Raji (cell line): ENCODE results near the gene SPOCK1.

Source experiments
- POLR2A ChIP-seq: IDR thresholded peaks from 2 replicates; pipeline ENCODE4 v1.6.1; 2011; ENCODE audit warnings: low read depth, low read length, control low read depth; ENCODE audit not compliant: insufficient read depth

SPOCK1 gene

DNA sequence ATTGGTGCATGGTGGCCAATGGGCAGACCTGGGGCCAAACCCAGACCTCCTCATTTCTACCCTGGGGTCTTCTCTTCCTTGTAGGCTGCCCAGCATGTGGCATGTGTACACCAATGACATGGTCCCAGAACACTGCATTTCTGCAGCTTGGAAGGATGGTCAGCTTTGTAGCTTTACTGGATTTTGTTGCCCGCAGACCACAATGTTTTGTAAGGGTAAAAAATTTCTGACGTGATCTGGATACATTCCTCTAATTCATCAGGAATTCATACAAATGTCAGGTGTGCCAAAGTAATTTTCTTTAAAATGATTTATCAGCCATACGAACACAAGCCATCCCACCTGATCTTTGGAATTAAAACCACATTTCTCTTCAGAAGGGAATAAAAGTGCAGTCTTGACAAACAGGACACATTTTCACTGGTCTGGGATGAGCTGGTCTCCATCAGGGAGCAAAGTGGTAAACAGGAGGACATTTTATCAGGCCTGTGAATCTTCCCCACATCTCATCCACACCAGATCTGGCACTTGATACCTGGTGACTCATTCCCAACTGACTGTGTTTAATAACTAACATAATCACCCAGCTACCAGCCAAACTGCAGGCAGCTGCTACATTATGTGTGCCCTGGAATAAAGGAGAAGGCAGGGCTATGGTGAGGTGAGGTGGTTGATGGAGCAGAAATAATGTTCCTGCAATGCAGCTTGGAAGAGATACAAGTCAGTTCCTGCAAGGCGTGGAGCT is 103.9 kb downstream of the SPOCK1 start:
- no peak for TF ChIP-seq POLR2A

DNA sequence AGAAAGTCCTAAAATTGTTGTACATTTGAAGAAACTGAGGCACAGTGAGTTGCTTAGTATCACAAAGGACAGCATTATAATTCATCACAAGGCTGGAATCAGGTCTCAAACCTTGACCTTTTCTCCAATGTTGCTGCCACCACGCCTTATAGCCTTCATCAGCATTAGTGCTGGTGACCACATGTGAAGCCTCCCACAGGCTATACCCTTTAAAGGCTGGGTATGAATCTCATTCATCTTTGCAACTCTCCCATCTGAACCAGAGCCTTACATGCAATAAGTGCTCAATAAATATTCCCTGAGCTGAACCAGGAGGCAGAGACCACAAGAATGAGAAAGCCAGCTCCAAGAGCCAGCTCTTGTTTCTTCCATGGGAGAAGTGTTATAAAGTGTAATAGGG is 104.7 kb downstream of the SPOCK1 start:
- TF ChIP-seq POLR2A = no peak

DNA sequence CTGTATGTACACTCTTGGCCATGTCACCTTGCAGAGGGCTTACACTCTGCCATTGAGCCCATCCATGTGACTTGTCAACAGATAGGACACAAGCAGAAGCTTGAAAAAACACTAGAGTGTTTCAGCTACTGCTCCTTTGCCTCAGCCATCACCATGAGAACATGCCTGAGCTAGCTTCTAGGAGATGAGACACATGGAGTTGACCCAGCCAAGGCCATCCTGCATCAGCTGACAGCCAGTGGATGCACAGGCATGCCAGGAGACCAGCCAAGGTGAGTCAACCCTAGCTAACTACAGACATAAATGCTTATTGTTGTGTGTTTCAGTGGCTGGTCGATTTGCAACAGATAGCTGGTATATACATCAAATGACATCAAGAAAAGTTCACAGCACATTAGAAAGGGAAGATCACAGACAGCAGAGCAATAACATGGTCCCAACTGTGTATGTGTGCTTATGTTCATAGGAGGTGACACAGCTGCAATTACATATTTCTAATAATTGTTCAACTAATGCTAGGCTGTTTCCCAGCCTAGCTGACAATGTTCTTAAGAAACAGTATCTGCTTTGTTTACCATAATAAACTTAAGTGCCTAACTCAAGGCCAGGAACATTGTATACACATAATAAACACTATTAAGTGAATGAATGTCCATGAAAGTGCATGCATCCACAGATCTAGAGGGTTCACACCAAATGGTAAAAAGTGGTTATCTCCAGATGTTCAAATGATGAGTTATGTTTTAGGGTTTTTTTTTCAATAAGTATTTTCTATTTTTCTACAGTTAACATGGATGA is 105.7 kb downstream of the SPOCK1 start:
- TF ChIP-seq POLR2A = no peak

DNA sequence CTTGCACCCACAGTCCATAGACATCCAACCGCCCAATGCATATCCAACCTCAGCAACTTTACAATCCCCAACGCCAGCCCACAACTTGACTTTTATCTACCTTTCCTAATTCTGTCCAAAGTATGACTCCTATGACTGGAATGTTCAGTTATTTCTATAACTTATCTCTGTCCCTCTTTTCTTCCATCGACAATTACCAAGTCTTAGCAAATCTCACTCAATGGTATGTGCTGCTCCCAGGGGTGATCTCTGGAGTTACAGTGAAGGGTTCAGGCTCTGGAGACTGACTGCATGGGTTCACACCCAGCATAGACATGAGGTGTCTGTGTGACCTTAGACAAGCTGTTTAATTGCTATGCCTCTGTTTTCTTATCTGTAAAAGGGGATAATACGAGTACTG is 106.9 kb downstream of the SPOCK1 start:
- no peak for TF ChIP-seq POLR2A

DNA sequence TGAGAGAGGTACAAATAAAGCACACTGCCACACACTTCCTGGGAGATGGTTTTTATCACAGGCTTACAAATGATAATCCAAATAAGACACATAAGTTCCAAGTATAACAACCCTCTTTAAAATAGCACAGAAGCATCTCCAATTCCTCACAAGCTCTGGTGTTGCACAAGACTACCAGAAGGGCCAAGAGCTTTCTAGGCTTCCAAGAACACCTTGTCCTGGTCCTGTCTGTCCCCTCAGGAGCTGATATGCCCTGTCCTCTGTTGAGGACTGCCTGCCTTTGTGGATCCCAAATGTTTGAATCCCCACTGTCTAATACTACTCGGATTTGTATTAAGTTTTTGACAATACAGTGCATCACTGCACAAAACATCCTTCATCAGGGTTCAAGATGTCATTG is 110.1 kb downstream of the SPOCK1 start:
- no peak for TF ChIP-seq POLR2A

DNA sequence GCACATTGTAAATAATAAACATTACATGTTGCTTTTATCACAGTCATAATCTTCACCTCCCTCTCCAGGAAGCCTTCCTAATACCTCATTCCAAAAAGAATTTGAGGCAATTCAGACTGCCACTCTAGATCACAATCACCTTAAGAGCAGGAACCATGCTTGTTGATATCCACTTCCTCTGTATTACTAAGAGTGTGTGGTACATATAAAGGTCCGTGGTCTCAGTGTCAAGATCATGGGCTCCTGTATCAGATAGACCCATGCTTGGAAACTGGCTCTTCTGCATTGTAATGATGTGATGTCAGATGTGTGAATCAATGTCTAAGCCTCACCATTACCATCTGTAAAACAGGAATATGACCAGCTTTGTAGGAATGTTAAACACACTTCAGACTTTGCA is 114.1 kb downstream of the SPOCK1 start:
- TF ChIP-seq POLR2A = no peak

DNA sequence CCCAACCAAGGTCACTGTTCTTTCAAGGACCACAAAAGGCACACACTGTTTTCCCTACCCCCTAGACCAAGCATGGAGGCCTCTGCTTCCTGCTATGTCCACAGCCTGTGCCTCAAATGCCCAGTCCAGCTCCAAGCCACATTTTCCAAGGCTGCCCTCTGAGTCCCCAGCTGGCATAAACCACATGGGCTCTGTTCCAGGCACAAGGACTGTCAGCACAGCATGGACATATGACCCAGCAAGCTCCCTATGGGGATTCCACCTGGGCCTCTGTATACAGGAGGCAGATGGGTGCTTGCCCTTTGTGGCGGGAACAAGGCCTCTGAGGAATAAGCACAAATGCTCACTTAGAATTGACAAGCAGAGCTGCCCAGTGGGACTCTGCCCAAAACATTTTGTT is 115.2 kb downstream of the SPOCK1 start:
- no peak for TF ChIP-seq POLR2A

DNA sequence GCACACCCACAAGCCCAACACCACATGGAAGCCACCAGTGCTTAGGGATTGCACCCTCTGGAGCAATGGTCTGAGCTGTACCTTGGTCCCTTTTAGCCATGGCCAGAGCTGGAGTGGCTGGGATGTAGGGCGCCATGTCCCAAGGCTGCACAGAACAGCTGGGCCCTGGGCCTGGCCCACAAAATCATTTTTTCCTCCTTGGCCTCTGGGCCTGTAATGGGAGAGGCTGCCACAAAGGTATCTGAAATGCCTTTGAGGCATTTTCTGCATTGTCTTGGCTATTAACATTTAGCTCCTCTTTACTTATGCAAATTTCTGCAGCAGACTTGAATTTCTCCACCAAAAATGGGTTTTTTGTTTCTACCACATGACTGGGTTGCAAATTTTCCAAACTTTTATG is 117.6 kb downstream of the SPOCK1 start:
- no peak for TF ChIP-seq POLR2A

DNA sequence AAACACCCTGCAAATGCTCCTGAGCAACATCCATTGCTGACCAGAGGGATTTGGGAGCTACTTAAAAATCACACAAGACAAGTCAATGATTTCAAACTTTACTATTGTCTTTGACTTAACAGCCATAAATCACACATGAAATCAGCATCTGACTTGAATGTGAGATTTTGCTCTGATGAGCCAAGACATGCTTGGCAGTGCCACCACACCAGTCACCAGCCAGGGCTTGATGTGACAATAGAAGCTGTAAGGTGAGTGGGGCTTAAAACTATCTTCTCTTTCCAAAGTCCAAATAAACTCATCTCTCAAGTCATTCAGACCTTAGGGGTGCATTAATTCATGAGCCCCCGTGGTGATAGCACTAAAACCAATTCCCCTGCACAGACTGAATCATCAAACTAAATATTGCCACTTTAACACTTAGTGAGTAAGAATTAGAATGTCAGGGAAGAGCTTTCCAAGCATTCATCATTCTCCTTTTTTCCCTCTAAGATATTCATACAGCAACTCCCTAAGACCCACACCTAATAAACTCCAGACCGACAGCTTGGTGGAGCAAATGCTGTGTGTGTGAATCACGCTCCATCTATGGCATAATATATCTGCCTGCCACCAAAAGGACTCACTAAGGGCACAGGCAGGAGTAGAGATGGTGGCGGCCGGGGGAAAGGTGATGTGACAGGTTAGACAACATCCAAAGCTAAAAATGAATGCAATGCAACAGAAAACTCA is 119.4 kb downstream of the SPOCK1 start:
- no peak for TF ChIP-seq POLR2A

DNA sequence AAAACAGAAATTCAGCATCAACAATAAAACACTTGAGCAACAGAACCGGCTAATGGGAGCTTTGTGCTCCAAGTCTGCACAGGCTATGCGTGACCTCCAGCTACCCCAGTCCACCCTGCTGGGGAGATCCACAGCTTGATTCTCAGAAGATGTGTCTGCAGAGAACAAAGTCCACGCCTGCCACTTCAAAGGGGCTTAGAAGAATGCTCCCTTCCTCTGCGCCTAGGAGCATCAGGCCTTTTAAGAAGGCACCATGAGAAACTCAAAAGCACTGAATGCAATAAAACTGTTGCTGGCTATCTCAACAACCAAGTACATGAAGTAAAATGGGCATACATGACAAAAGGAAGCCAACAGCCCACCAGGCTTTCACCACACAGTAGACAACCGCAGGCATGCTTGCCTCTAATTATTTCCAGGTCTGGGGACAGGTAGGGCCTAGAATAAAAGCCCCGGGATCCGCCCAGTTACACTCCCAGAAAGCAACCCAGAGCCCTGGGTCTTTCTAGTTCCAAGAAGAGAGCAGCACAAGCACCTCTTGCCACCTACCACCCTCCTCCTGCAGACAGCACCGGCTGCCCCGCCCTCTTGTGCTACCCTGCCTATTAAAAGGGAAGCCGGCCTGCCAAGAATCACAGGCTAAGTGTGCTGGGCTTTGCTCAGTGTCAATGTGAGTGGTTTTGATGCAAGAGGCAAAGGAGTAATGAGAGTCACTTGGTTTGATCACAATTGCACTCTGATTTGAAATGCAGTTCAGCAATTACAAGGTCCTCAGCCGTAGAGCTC is 123.2 kb downstream of the SPOCK1 start:
- no peak for TF ChIP-seq POLR2A

DNA sequence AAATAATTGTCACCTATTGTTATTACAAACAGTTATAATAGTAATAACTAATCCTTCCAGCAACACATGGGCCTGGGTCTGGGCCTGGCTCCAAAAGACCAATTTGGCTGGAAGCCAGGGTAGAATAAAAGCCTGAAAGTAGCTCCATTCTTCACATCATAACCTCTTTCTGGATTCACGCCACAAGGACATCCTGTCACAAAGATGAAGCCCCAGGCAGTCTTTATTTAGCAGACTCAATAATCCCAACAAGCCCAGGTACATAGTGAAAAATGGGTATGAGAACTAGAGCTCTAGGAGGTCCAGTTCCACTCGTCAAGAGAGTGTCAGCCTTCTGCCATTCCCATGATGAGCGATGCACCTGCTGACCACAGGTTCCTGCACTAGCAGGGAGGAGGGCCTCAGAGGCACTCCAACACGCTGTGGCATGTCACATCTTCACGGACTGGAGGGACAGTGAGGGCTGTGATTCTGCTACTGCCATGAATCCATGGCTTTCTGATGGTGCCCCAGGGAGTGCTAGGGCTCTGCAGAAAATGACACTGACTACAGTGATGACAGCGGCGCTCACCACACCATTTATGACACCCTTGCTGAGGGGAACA is 124.9 kb downstream of the SPOCK1 start:
- TF ChIP-seq POLR2A = no peak

DNA sequence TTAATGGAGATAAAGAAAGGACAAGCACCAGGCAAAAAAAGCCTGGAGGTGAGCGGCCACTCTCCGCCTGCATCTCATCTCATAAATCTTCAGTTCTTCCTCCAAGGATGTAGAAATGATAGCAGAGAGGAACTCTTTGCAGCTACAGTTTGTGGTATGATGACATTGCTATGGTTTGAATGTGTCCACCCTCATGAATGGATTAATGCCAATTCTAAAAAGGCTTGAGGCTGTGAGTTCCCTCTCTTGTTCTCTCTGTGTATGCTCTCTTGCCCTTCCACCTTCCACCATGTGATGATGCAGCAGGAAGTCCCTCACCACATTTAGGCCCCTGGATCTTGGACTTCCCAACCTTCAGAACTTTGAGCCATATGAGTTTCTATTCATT is 126.4 kb downstream of the SPOCK1 start:
- TF ChIP-seq POLR2A = no peak

DNA sequence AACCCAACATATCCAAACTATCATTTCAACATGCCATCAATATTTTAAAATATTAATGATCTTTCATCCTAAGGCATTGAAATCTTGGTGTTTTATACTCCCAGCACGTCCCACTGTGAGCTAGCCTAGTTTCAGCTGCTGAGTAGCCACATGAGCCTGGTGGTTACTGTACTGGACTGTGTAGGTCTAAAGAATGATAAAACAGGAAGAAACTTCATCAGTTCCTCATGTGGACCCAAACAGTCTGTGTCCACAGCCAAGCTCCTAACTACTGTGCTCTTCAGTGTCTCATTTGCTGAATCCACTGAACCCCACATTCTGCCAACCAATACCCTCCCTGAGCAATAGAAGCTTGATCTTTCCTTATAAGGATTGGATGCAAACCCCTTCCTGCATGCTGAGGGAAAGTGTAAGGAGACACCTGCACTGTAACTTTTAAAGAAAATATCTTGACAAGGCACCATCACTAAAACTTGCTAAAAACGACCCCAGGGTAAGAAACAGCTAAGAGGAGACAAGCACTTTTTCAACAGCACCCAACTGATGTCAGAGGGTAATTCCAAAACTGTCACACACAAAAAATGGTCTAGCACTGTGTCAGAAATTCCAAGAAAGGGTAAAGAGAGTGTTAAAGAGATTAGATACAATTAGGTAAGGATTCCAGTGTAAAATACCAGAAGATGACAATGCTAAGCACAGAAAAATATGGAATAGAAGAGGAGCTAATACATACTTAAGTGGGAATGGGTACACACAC is 126.9 kb downstream of the SPOCK1 start:
- TF ChIP-seq POLR2A = no peak
